ENCODE results near the gene NOVA2. TPM values are rescaled to one million over a fixed set of nuclear protein-coding genes. Genes with fewer than 3 reads are reported as not detected.

NOVA2 gene
- total and polyA plus RNA-seq, 2 of the 8 experiments (the other 6 are each of a cell fraction or from before 2014, with no cell fraction given), result 3.2 to 24.6 TPM

- no peak overlapping the region for H3K9ac ChIP-seq (replicated peaks in 1 of 4; ENCODE audit: extremely low read depth in 1 of 4, low read depth in 3 of 4, low read length in 3 of 4)
- FAIRE-seq (no peak), DNase-seq (ENCODE audit: low read depth in 1 of 2, low spot score in 2 of 2) (no peak)
- H3K9me3 ChIP-seq (ENCODE audit: insufficient read depth in 2 of 2, low read depth in 1 of 2, low read length in 1 of 2), result no peaks in the 10 kb centered on the region
- H3K27ac ChIP-seq (ENCODE audit: low read depth, low read length), result no peak overlapping the region
- no peak overlapping the region for H3K4ac ChIP-seq (replicated peaks; ENCODE audit: insufficient read length, low read depth, low read length)
- peaks cover 2 to 9% of the 10 kb centered on the region in 2 experiments for H4K20me1 ChIP-seq (replicated peaks in 1 of 2; ENCODE audit: control insufficient read depth in 1 of 2, insufficient read depth in 2 of 2, low read length in 2 of 2)
- TF ChIP-seq ATF2 (IDR thresholded peaks at IDR 0.05; ENCODE audit: low read length), result no peak
- TF ChIP-seq CBX8 (IDR thresholded peaks at IDR 0.05; ENCODE audit: borderline replicate concordance, low read depth, low read length), result no peak
- TF ChIP-seq RNF2 (IDR thresholded peaks at IDR 0.05; ENCODE audit: borderline replicate concordance, low read depth, low read length, missing control alignments, poor library complexity, severe bottlenecking), result no peak
- no peak for TF ChIP-seq TAF1 (IDR thresholded peaks at IDR 0.05; ENCODE audit: low read depth, low read length)
- no peak for TF ChIP-seq YY1 (IDR thresholded peaks at IDR 0.05; ENCODE audit: low read depth, low read length)
- H3K4me3 ChIP-seq (ENCODE audit: extremely low read depth in 1 of 4, insufficient read depth in 2 of 4, low read depth in 3 of 4, low read length in 4 of 4), result no peak overlapping the region
- no peak overlapping the region for H4K91ac ChIP-seq (replicated peaks; ENCODE audit: insufficient read length, low read length)
- H3K23me2 ChIP-seq (ENCODE audit: low read depth, low read length), result peaks cover 19% of the 10 kb centered on the region; the same call in 1 of the 2 replicates
- peak overlapping the region; percentile 35; the same call in 1 of the 2 replicates for H4K8ac ChIP-seq (ENCODE audit: extremely low read depth, insufficient read depth, low read length)
- H3K79me1 ChIP-seq (ENCODE audit: low read depth, low read length), result no peaks in the 10 kb centered on the region
- H3K14ac ChIP-seq (ENCODE audit: insufficient read length), result no peak overlapping the region
- H2BK5ac ChIP-seq (ENCODE audit: low read depth, low read length), result no peak overlapping the region
- no peak overlapping the region for H2AK5ac ChIP-seq (ENCODE audit: low read depth, low read length)
- 91% methylated on average over 13 of the region's 15 CpGs; no CpG with 5 or more reads in 1 of the 2 experiments for WGBS, 2 experiments (ENCODE audit: extremely low coverage in 1 of 2, insufficient coverage in 1 of 2, insufficient read length in 1 of 2, insufficient replicate concordance in 2 of 2, low coverage in 1 of 2, low lambda C conversion rate in 2 of 2, missing lambda C conversion rate in 1 of 2)
- H2BK120ac ChIP-seq (replicated peaks; ENCODE audit: low read depth, low read length), result no peak overlapping the region
- no peak overlapping the region for H3K23ac ChIP-seq (ENCODE audit: insufficient read length)
- H2BK15ac ChIP-seq (ENCODE audit: low read length), result no peak overlapping the region
- no peak overlapping the region for H4K5ac ChIP-seq (ENCODE audit: insufficient read length, low read depth, low read length)
- ChIA-PET POLR2A (ENCODE audit: partially characterized antibody) (no interaction called here), CTCF (ENCODE audit: partially characterized antibody) (interaction anchor here (0.9 to 4.3 kb wide), 13 partner anchors 8 to 251 kb away, joined by 3 to 44 read pairs (median 5); no protein-coding TSS in a partner anchor)
- H3K18ac ChIP-seq (ENCODE audit: extremely low read depth, low read length), result no peak overlapping the region
- no peaks in the 10 kb centered on the region for H3K79me2 ChIP-seq (ENCODE audit: control insufficient read depth in 1 of 2, insufficient read depth in 2 of 2, low read length in 2 of 2)
- H2BK20ac ChIP-seq (ENCODE audit: low read length), result no peak overlapping the region
- no peak overlapping the region for H3K4me2 ChIP-seq (ENCODE audit: insufficient read depth in 1 of 2, low read depth in 2 of 2, low read length in 2 of 2)
- H2BK12ac ChIP-seq (ENCODE audit: low read depth, low read length), result no peak overlapping the region
- peaks cover 5 to 21% (median 19%) of the 10 kb centered on the region in 4 experiments for H3K27me3 ChIP-seq (replicated peaks in 1 of 4; ENCODE audit: control insufficient read depth in 3 of 4, extremely low read depth in 1 of 4, insufficient read depth in 3 of 4, low read length in 3 of 4)
- no peak overlapping the region for H2AFZ ChIP-seq (ENCODE audit: low read length)
- peaks cover 0 to 21% (median 18%) of the 10 kb centered on the region in 4 experiments; a peak in 6 of 7 replicates for H3K4me1 ChIP-seq (replicated peaks in 1 of 4; ENCODE audit: control insufficient read depth in 3 of 4, insufficient read depth in 4 of 4, low read length in 3 of 4)
- no peaks in the 10 kb centered on the region; a peak in 2 of 8 replicates for H3K36me3 ChIP-seq (ENCODE audit: control insufficient read depth in 2 of 4, insufficient read depth in 4 of 4, low read length in 3 of 4)
- no peak overlapping the region for H3K56ac ChIP-seq (replicated peaks; ENCODE audit: insufficient read length, low read depth, low read length)
Measured at GRCh38 chr19:46017874-46018675, 44.4 kb upstream of the NOVA2 start.
